GM12874 (cell line): ENCODE results near the gene ZDHHC14.

Source experiments
- TF ChIP-seq, protein P1 (sequence below): IDR thresholded peaks from 2 replicates; pipeline ENCODE4 v1.5.1; 2011; ENCODE audit warnings: low read depth, mild to moderate bottlenecking, control low read depth, low read length, moderate library complexity; ENCODE audit not compliant: insufficient read depth

Gene ZDHHC14

DNA sequence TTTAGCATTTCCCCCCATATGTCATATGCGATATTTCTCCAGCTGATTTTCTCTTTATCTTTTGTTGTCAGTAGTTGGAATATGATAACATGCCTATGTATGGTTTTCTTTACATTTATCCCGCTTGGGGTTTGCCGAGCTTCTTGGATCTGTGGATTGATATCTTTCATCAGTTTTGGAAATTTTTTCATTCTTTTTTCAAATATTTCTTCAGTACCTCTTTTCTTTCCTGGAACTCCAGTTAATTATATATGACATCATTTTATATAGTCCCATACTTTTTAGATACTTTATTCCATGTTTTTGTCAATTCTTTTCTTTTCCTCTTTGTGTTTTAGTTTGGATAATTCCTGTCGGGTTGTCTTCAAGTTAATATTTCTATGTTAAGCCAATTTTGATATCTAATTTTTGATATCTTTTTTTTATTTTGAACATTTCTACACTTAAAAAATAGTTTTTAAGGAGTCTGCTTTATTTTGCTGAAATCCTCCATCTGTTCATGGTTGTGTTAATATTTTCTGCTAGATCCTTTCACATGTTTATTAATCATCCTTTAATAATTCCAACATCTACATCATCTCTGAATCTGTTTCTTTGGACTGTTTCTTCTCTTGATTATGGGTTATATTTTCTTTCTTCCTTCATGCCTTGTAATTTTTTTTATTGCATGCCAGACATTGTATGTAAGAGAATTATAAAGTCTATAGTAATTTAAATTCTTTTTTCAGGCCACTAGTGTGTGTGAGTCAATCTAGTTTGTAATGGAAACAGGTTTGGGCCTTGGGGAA lies 9.5 kb downstream of the ZDHHC14 start:
- TF ChIP-seq, protein P1, sequence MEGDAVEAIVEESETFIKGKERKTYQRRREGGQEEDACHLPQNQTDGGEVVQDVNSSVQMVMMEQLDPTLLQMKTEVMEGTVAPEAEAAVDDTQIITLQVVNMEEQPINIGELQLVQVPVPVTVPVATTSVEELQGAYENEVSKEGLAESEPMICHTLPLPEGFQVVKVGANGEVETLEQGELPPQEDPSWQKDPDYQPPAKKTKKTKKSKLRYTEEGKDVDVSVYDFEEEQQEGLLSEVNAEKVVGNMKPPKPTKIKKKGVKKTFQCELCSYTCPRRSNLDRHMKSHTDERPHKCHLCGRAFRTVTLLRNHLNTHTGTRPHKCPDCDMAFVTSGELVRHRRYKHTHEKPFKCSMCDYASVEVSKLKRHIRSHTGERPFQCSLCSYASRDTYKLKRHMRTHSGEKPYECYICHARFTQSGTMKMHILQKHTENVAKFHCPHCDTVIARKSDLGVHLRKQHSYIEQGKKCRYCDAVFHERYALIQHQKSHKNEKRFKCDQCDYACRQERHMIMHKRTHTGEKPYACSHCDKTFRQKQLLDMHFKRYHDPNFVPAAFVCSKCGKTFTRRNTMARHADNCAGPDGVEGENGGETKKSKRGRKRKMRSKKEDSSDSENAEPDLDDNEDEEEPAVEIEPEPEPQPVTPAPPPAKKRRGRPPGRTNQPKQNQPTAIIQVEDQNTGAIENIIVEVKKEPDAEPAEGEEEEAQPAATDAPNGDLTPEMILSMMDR: no peak

DNA sequence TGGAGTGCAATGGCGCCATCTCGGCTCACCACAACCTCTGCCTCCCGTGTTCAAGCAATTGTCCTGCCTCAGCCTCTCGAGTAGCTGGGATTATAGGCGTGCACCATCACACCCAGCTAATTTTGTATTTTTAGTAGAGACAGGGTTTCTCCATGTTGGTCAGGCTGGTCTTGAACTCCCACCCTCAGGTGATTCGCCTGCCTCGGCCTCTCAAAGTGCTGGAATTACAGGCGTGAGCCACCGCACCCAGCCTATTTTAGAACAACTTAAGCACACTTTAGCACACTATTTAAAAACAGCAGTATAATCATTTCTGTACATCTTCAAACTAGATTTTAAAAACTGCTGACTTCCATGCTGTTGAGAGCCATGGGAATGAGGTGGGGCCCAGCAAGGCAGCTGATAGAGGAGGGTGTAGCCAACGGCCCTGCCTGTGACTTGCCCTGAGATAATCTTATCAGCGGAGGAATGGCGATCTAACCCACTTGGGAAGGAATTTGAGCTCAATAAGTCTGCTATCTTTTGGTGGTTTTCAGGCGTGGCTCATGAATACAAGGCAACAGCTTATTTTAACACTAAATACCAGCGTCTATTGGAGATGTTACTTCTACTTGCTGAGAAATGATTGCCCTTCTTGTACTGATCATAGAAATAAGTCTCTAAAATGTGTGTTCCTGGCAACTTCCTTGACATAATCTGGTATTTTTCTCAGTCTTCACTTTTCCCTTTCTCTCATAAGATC lies 12.1 kb downstream of the ZDHHC14 start:
- TF ChIP-seq, protein P1: no peak

DNA sequence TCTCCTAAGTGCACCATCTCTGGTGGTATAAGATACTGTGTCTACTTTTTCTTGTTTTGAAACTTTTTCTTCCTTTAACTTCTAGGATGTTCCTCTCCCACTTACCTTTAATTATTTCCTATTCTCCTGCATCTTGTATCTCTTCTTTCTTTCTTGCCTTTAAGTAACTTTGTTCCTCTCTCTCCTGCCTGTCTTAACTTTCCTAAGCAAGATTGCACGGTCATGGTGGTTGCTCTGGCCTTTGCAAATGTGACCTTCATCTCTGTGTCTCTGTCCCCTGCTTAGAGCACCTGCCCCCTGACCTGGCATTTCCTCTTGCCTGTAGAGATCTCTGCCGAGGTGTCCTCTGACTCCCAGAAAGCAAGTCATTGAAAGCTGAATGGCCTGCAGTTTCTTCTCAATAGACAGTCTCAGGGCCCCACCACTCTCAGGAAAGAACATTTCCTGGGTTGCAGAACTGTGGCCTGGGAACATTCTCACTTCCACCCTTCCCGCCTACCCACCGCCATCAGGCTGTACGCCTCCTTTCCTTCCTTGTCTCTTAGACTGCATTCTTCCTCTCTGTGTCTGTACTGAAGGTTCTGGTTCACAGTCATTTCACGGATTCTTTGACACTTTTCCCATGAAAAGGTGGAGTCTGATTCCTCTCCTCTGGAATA lies 12.8 kb downstream of the ZDHHC14 start:
- TF ChIP-seq, protein P1: no peak

DNA sequence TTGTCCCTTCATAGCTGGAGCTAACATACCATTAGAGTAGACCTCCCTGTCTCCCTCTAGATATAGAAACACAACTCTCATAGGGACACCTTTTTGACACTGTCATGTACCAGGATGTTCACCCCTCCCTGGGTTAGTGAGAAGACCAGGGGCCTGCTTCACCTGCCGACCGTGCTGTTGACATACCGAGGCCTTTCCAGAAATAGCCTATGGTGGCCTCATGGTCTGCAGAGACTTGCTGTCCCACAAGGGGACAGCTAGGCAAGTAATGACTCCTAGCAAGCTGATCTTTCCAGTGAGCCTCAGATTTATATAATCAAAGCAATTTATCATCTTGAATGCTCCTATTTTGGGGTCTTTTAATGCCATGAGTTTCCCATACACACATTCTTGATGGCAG lies 15.0 kb downstream of the ZDHHC14 start:
- TF ChIP-seq, protein P1: no peak

DNA sequence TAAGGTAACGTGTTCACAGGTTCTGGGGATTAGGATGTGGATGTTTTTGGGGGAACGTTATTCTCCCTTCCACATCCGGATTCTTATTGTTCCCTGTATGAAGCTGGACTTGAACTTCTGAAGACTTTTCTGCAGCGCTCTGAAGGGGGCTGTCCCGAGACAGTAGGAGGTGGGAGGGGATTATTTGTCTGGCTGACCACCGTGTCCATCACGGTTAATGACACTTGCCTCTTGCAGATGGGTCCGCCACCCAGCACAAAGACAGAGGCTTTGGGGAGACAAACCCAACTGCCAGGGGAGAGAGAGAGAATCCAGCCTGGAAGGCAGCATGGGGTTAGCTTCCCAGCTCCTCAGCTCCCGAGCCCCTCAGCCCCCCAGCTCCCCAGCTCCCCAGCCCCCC lies 16.7 kb downstream of the ZDHHC14 start:
- TF ChIP-seq, protein P1: no peak

DNA sequence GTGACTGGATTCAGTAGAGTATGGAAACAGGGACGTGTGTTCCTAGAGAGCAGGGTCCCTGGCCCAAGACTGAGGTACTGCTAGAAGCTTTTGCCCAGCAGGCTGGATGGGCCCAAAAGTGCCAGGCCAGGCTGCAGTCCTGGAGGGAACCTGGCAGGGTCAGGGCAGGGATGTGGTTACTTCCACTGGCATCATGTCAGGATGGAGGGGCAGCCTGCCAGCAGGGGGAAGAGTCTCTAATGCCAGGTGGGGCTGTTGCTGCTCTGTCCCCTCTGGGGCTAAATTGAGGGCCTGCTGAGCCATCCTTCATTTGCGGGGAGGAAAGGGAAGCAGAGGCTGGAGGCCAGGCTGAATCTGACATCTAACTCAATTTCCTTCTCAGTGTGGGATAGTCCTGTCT lies 17.2 kb downstream of the ZDHHC14 start:
- TF ChIP-seq, protein P1: no peak

DNA sequence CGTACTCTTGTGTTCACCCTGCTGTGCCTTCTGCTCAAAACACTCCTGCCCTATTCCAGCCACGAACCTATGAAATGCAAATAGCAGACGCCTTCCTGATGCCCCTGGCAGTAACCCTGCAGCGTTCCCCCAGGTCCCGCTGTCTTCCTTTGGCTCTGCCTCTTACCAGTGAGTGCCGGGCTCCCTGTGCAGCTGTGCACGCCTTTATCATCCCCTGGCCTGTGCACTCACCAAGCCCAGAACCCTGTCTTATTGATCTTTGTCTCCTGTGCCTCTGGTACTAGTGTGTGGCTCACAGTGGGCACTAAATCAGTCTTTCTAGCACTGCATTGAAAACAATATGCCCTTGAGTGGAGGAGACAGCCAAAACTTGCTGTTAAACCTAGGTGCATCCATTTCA lies 19.7 kb downstream of the ZDHHC14 start:
- TF ChIP-seq, protein P1: no peak
